Hepatocyte (in vitro differentiated cells): Measurements from ENCODE around the gene BRCA2.

Source experiments
- CTCF ChIP-seq: fragments of 200-600 bp; sonication (generic); IDR thresholded peaks from 2 replicates; pipeline ENCODE4 v1.5.1; 2016; ENCODE audit warnings: antibody characterized with exemption, mild to moderate bottlenecking; ENCODE audit not compliant: poor library complexity
- EZH2 ChIP-seq: fragments of 200-600 bp; sonication (generic); IDR thresholded peaks from 2 replicates; pipeline ENCODE4 v1.6.1; 2016; ENCODE audit warnings: antibody characterized with exemption, mild to moderate bottlenecking, borderline replicate concordance
- EZH2phosphoT487 ChIP-seq: fragments of 200-600 bp; sonication (generic); IDR thresholded peaks from one replicate; pipeline ENCODE4 v1.6.1; 2018; ENCODE audit warnings: antibody characterized with exemption, mild to moderate bottlenecking, low read depth, moderate library complexity; ENCODE audit not compliant: unreplicated experiment, severe bottlenecking

- TF ChIP-seq CTCF, result no peak
- no peak for TF ChIP-seq EZH2
- TF ChIP-seq EZH2phosphoT487, result no peak
These were observed 19.4 kb downstream of the BRCA2 start for GRCh38 chr13:32334671-32335070.
